Tibial nerve (tissue), 3 donors: Measurements from ENCODE around the gene C1orf50.

Experiments used
- CTCF ChIP-seq, 5 experiments: fragments of 200-600 bp in 3 of 5; fragments of 450-650 bp in 2 of 5; sonication (generic) in 3 of 5; IDR thresholded peaks; one replicate each; pipeline ENCODE4 v1.5.1; 2016 to 2019; ENCODE audit warnings: antibody characterized with exemption in 5 of 5, mild to moderate bottlenecking in 3 of 5, moderate library complexity in 2 of 5
- POLR2A ChIP-seq, 2 donors: fragments of 450-650 bp; IDR thresholded peaks; one replicate each; pipeline ENCODE4 v1.6.1; 2017; ENCODE audit warnings: antibody characterized with exemption in 2 of 2, mild to moderate bottlenecking in 2 of 2, moderate library complexity in 2 of 2

- TF ChIP-seq POLR2A (IDR thresholded peaks at IDR 0.05): no peak
- no peak for TF ChIP-seq CTCF (IDR thresholded peaks at IDR 0.05)
Measured at GRCh38 chr1:42731585-42731984, 35.5 kb upstream of the C1orf50 start.
